GM21390 (cell line): ENCODE results near the gene ETHE1.
"Not testable (repeated sequence)": the region's sequence is repeated elsewhere in the genome, so short reads cannot be mapped to it uniquely, and the experiment has no call there.

Experiments used
- ATAC-seq: cut with Tn5 transposase; IDR thresholded peaks from one replicate; pipeline ENCODE4 v1.9.1; 2021; ENCODE audit not compliant: unreplicated experiment

ETHE1 gene

DNA sequence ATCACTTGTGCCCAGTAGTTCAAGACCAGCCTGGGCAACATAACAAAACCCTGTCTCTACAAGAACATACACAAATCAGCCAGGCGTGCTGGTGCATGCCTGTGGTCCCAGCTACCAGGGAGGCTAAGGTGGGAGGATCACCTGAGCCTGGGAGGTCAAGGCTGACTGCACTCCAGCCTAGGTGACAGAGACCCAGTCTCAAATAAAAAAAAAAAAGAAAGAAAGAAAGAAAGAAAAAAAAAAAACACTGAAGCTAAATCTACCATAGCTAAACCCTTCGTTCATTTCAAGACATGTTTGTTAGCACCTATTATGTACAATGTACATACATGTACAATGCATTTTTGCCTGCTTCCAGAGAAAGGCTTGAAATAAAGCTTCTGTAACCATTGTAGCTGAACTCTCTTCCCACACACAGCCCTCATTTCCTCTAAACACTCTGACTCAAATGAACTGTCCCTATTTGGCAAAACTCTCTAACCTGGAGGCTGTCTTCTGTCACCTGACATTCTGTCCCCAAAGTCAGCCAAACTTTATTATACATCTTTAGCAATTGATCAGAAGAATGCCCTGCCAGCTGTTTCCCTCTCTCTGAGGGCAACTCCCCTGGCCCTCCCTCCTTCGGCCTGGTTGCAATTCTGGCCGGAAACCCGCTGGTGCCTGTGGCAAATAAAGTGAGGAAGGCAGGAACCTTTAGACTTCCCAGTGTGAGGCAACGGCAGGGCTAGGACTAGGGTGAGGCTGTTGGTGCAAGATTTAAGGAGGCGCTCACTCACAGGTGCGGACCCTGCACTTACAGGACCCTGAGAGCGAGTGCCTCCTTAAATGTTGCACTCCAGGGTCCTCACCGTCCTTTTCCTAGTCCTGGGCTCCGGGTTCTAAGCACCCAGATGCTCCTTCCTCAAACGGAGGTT lies 1.8 kb downstream of the ETHE1 start:
- no peak for ATAC-seq

- ATAC-seq: not testable (repeated sequence)
Observed at GRCh38 chr19:43523696-43524095, 3.3 kb downstream of the ETHE1 start.

GRCh38 chr19:43522929-43523328 lies 4.1 kb downstream of the ETHE1 start:
- no peak for ATAC-seq

GRCh38 chr19:43519436-43520088 lies 7.4 kb downstream of the ETHE1 start:
- no peak for ATAC-seq

DNA sequence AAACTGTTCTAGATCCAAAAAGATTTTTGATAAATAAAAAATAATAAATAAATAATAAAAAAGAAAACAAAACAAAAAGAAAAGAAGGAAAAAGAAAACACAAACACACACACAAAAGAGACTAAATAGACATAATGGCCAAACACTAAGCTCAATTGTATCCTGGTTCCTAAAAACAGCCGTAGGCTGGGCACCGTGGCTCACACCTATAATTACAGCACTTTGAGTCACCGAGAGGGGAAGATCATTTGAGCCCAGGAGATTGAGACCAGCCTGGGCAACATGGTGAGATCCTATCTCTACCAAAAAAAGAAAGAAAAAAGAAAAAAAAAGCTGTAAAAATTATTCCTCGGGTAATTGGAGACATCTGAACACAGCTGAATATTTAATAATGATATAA lies 8.9 kb downstream of the ETHE1 start:
- ATAC-seq: no peak

GRCh38 chr19:43512399-43512798 lies 14.6 kb downstream of the ETHE1 start:
- not testable (repeated sequence) for ATAC-seq

DNA sequence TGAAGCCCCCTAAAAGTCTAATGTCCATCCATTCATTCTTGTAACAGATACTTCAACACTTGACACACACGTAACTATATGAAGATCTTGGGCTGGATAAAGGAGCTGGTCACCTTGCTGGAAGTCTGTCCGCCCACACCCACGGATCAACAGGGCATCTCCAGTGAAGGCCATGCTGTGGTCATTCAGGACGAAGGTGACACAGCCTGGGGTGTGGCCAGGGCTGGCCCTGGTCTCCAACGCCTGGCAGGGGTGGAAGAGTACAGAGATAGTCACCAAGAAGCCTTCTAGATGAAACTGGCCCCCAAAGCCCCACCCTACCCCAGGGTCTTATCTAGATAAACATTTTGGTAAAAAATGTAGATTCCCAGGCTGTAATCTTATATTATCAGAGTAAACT lies 15.7 kb downstream of the ETHE1 start:
- no peak for ATAC-seq

- no peak for ATAC-seq
Observed at GRCh38 chr19:43510713-43511112, 16.3 kb downstream of the ETHE1 start.

- no peak for ATAC-seq
Observed at GRCh38 chr19:43507880-43508279, 19.1 kb downstream of the ETHE1 start.

DNA sequence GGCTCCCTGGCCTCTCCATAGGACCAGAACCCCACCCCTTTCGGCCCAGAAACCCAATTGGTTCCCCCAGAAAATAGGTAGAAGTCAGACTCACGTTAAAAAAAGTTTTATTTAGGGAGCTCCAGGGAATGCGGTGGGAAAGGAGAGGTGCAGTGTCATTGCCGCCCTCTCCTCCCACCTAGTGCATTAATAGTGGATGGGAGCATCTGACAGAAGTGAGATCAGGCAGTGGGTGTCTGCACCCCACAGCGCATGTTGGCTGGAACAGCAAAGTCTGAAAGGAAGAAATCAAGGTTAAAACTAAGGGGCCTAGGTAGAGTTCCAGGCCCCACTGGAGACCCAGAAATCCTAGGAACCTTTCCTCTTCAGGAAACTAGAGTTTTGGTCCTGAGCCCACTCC lies 20.4 kb downstream of the ETHE1 start:
- ATAC-seq: no peak

DNA sequence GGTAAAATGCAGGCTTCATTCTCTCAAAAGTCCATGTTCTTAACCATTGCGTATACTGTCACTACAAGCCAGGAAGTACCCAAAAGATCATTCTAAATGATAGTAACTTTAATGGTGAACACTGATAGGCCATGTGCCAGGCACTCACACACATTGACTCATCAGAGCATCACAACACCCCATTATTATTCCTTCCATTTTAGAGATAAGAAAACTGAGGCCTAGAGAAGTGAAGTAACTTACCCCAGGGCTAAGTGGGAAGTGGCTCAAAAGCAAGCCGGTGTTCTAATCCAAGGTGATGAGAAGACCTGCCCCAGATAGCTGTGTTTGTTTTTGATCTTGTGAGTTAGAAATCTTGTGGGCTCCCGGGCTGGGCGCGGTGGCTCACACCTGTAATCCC lies 21.1 kb downstream of the ETHE1 start:
- ATAC-seq: no peak

- ATAC-seq: no peak
Observed at GRCh38 chr19:43505186-43505456, 21.9 kb downstream of the ETHE1 start.

- ATAC-seq: peak; percentile 19
Observed at GRCh38 chr19:43504426-43505185, 22.4 kb downstream of the ETHE1 start, which contains the start of gene PHLDB3. Gene PHLDB3, minus strand, starts transcription at chr19:43504746. Its CDS starts 628 bp downstream, at chr19:43504118.

- ATAC-seq: peak; percentile 85
Observed at GRCh38 chr19:43503501-43504425, 23.2 kb downstream of the ETHE1 start.

DNA sequence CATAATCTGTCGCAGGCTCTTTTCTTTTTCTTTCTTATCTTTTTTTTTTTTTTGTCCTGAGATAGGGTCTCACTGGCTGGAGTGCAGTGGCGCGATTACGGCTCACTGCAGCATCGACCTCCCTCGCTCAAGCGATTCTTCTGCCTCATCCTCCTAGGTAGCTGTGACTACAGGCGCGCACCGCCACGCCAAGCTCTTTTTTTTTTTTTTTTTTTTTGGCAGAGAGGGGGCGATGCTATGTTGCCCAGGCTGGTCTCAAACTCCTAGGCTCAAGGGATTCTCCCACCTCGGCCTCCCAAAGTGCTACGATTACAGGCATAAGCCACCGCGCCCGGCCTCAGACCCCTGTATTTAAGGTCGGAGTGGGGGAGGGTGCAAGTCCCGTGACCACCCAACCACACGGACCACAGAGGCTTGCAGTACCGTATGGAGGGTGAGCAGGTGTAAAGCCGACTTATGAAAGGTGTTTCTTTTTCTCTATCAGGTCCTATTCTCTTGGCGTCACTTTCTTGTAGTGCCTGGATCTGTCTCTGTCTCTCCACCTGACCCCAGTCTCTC lies 24.5 kb downstream of the ETHE1 start:
- ATAC-seq: no peak

DNA sequence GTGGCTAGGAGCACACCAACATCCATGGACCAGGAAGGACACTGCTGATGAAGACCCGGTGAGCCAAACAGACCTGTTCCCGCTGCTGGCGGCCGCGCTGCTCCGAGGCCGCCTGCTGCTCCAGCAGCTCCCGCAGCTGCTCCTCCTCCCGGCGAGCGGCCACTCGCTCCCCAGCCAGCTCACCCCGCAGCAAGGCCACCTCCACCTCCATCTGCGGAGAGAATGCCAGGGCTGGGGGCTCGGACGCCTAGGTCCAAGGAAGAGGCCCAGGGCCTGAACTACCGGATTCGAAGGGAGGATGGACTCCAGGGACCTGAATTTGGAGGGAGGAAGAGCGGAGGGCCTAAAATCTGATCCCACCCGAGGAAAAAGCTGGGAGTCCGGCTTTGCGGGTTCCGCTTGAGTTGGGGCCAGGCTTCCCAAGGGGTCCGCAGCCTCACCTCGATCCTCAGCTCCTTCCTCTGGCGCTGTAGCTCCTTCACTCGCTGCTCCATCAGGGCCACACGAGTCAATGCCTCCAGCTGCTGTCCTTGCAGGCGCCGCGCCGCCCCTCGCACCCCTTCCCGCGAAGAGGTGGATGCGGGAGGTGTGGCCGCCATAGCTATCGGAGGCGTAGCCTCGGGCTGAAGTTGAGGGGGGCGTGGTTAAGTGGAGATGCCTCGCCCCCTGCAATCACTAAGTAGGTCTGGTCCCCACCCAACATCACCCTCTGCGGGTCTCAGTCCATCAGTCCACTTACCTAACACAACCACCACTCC lies 25.2 kb downstream of the ETHE1 start:
- no peak for ATAC-seq

DNA sequence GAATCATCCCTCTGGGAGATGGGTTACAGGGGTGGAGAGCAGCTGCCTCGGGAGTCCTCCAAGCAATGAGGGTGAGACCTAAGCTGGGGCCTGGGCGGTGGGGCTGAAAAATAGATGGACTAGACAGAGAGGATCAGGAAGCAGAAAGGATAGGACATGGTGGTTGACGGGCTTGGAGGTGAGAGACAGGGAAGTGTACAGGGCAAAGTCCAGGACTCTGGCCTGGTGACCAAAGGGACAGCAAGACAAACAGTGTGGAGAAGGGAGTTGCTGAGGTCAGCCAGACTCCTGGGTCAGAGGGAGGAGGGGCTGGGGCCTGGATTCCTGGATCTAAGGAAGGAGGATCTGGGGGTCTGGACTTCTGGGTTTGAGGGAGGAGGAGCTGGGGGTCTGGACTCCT lies 28.0 kb downstream of the ETHE1 start:
- no peak for ATAC-seq

- no peak for ATAC-seq
Observed at GRCh38 chr19:43498233-43498842, 28.7 kb downstream of the ETHE1 start.

DNA sequence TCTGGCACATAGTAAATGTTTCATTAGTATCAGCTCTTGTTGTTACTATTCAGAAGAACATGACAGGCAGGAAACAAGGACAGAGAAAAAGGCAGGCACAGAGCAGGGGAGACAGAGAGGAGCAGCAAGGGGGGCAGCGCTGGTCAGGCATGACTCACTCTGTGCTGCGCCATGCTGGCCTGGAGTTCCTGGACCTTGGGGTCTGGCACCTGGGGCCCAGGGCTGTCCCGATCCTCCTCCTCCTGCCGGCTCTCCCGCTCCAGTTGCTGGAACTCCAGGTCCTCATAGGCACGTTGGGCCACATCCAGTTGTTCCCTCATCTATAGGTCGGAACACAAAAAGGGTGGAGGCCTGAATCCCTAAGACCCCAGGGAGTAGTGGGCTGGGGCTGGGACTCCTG lies 30.0 kb downstream of the ETHE1 start:
- ATAC-seq: no peak
